GM23338 (cell line): Measurements from ENCODE around the gene VSTM2L. TPM values are rescaled to one million over a fixed set of nuclear protein-coding genes. Genes with fewer than 3 reads are reported as not detected.

Source experiments
- ATAC-seq: fragments of 200-7000 bp; cut with Tn5 transposase; 3 replicates; pipeline ENCODE4 v1.9.1; 2020
- DNase-seq: peaks from one replicate; pipeline ENCODE4 v3.0.0-alpha.2; 2015; ENCODE audit warnings: low spot score
- H2AFZ ChIP-seq: fragments of 200-600 bp; sonication (generic); 2 replicates; pipeline ENCODE4 v1.8.0; 2016; ENCODE audit warnings: antibody characterized with exemption, mild to moderate bottlenecking, moderate library complexity
- H3F3A ChIP-seq: fragments of 200-600 bp; sonication (generic); replicated peaks from 2 replicates; pipeline ENCODE4 v1.8.0; 2017; ENCODE audit warnings: antibody characterized with exemption, mixed run types, low read depth
- H3K27ac ChIP-seq: fragments of 200-600 bp; sonication (generic); 2 replicates; pipeline ENCODE4 v1.6.1; 2016; ENCODE audit warnings: low read depth
- H3K27me3 ChIP-seq: fragments of 200-600 bp; sonication (generic); 2 replicates; pipeline ENCODE4 v1.8.0; 2016; ENCODE audit warnings: mild to moderate bottlenecking, mixed run types, moderate library complexity; ENCODE audit not compliant: insufficient read depth
- H3K36me3 ChIP-seq: fragments of 200-600 bp; sonication (generic); 2 replicates; pipeline ENCODE4 v1.8.0; 2016; ENCODE audit warnings: mild to moderate bottlenecking; ENCODE audit not compliant: insufficient read depth
- H3K4me1 ChIP-seq: fragments of 200-600 bp; sonication (generic); 2 replicates; pipeline ENCODE4 v1.8.0; 2016; ENCODE audit warnings: mild to moderate bottlenecking, moderate library complexity; ENCODE audit not compliant: insufficient read depth
- H3K4me2 ChIP-seq: fragments of 200-600 bp; sonication (generic); 2 replicates; pipeline ENCODE4 v1.7.1; 2017; ENCODE audit warnings: mixed run types
- H3K4me3 ChIP-seq: fragments of 200-600 bp; sonication (generic); 2 replicates; pipeline ENCODE4 v1.6.1; 2016; ENCODE audit warnings: mixed run types
- H3K79me2 ChIP-seq: fragments of 200-600 bp; sonication (generic); replicated peaks from 2 replicates; pipeline ENCODE4 v1.8.0; 2017; ENCODE audit warnings: mild to moderate bottlenecking; ENCODE audit not compliant: insufficient read depth
- H3K9me2 ChIP-seq: fragments of 200-600 bp; sonication (generic); 2 replicates; pipeline ENCODE4 v1.8.0; 2017; ENCODE audit not compliant: insufficient read depth
- H4K20me1 ChIP-seq: fragments of 200-600 bp; sonication (generic); replicated peaks from 2 replicates; pipeline ENCODE4 v1.8.0; 2017; ENCODE audit warnings: mild to moderate bottlenecking; ENCODE audit not compliant: insufficient read depth
- H3K27ac Mint-ChIP-seq: 2 replicates; pipeline ENCODE4 v1.8.0; 2020; ENCODE audit warnings: inconsistent platforms, mild to moderate bottlenecking, moderate library complexity, mixed read lengths
- H3K27me3 Mint-ChIP-seq: 3 replicates; pipeline ENCODE4 v1.8.0; 2022; ENCODE audit warnings: low read depth, mild to moderate bottlenecking, moderate library complexity, mixed read lengths, inconsistent platforms; ENCODE audit not compliant: insufficient read depth, poor library complexity
- H3K36me3 Mint-ChIP-seq: 3 replicates; pipeline ENCODE4 v1.8.0; 2021; ENCODE audit warnings: low read depth, mild to moderate bottlenecking, inconsistent platforms, moderate library complexity, mixed read lengths
- H3K4me1 Mint-ChIP-seq: 3 replicates; pipeline ENCODE4 v1.8.0; 2020; ENCODE audit warnings: mild to moderate bottlenecking, inconsistent platforms, mixed read lengths
- H3K4me3 Mint-ChIP-seq: 3 replicates; pipeline ENCODE4 v1.8.0; 2021; ENCODE audit warnings: moderate library complexity, mild to moderate bottlenecking, inconsistent platforms, mixed read lengths
- H3K9me3 Mint-ChIP-seq: 3 replicates; pipeline ENCODE4 v1.8.0; 2020; ENCODE audit warnings: moderate library complexity, mild to moderate bottlenecking, inconsistent platforms, mixed read lengths
- JUNB ChIP-seq: IDR thresholded peaks from one replicate; pipeline ENCODE4 v1.6.1; 2016; ENCODE audit warnings: antibody characterized with exemption; ENCODE audit not compliant: unreplicated experiment
- NANOG ChIP-seq: IDR thresholded peaks from 2 replicates; pipeline ENCODE4 v1.6.1; 2016; ENCODE audit warnings: antibody characterized with exemption, borderline replicate concordance
- ZNF331 ChIP-seq: fragments of 250-450 bp; sonication (Bioruptor Pico); IDR thresholded peaks from 2 replicates; pipeline ENCODE4 v1.5.0; 2020; ENCODE audit warnings: low read depth, mild to moderate bottlenecking, moderate library complexity
- polyA plus RNA-seq: library from polyadenylated mRNA; unstranded; fragments of >200 nt; fragmentation: Nextera tagmentation; extraction: Ambion mirVana; gene quantifications from 2 replicates; pipeline ENCODE4 v1.2.1, GENCODE V29; 2016
- total RNA-seq: library from RNA; depleted of rRNA; stranded (reverse); fragments of >200 nt; shearing (Covaris generic); gene quantifications from 2 replicates; pipeline ENCODE4 v1.2.3, GENCODE V29; 2014
- TF ChIP-seq, protein P1 (sequence below): fragments of 250-450 bp; sonication (Bioruptor Pico); IDR thresholded peaks from 2 replicates; pipeline ENCODE4 v1.5.0; 2020; ENCODE audit warnings: mild to moderate bottlenecking, moderate library complexity
- TF ChIP-seq, protein P2 (sequence below): IDR thresholded peaks from one replicate; pipeline ENCODE4 v1.6.1; 2018; ENCODE audit warnings: antibody characterized with exemption; ENCODE audit not compliant: unreplicated experiment

Gene VSTM2L
- total and polyA plus RNA-seq, 2 experiments from 2014 or later, result 0.60 to 1.9 TPM

DNA sequence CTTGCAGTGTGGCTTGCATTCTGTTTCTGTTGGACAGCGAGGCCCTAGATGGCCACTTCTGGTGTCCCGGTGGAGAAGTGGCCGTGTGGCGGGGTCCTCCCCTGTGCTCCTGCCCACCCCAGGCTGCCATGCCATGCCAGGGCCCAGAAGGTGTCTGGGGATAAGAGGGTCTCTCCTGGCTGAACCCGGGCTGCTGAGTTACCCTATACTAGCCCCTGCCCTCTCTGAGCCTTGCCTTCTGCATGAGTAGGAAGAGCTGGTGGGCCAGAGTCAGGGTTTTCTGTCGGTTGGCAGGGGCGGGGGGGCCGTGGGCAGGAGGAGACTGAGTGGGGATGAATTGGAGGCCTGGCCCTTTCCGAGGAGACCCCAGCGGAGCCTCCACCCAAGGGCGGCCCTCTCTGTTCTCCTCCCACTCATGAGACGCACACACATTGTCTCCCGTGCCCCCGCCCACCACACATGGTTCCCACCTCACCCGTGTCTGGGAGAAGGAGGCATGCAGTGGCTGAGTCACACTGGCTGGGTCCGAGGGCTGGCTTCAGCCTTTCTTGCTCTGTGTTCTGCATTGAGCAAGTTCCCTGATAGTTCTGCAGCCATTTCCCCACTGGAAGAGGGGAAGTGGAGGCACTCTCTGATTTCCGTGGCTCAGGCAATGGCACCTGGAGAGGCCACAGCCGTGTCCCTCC, 24.6 kb downstream of the VSTM2L start:
- H3K27ac Mint-ChIP-seq, result no peak overlapping the region
- peaks cover 15% of the 10 kb centered on the region for H3K4me1 Mint-ChIP-seq
- peaks cover 8% of the 10 kb centered on the region for H3K27me3 Mint-ChIP-seq
- H3K4me1 ChIP-seq, result peaks cover 1% of the 10 kb centered on the region; the same call in 1 of the 2 replicates
- H3K4me3 ChIP-seq, result no peak overlapping the region
- H3K36me3 ChIP-seq, result no peaks in the 10 kb centered on the region
- no peaks in the 10 kb centered on the region for H3K9me3 Mint-ChIP-seq
- DNase-seq, result no peak
- no peak overlapping the region for H2AFZ ChIP-seq
- H3K36me3 Mint-ChIP-seq, result no peaks in the 10 kb centered on the region; the same call in 2 of the 3 replicates
- TF ChIP-seq, protein P1, sequence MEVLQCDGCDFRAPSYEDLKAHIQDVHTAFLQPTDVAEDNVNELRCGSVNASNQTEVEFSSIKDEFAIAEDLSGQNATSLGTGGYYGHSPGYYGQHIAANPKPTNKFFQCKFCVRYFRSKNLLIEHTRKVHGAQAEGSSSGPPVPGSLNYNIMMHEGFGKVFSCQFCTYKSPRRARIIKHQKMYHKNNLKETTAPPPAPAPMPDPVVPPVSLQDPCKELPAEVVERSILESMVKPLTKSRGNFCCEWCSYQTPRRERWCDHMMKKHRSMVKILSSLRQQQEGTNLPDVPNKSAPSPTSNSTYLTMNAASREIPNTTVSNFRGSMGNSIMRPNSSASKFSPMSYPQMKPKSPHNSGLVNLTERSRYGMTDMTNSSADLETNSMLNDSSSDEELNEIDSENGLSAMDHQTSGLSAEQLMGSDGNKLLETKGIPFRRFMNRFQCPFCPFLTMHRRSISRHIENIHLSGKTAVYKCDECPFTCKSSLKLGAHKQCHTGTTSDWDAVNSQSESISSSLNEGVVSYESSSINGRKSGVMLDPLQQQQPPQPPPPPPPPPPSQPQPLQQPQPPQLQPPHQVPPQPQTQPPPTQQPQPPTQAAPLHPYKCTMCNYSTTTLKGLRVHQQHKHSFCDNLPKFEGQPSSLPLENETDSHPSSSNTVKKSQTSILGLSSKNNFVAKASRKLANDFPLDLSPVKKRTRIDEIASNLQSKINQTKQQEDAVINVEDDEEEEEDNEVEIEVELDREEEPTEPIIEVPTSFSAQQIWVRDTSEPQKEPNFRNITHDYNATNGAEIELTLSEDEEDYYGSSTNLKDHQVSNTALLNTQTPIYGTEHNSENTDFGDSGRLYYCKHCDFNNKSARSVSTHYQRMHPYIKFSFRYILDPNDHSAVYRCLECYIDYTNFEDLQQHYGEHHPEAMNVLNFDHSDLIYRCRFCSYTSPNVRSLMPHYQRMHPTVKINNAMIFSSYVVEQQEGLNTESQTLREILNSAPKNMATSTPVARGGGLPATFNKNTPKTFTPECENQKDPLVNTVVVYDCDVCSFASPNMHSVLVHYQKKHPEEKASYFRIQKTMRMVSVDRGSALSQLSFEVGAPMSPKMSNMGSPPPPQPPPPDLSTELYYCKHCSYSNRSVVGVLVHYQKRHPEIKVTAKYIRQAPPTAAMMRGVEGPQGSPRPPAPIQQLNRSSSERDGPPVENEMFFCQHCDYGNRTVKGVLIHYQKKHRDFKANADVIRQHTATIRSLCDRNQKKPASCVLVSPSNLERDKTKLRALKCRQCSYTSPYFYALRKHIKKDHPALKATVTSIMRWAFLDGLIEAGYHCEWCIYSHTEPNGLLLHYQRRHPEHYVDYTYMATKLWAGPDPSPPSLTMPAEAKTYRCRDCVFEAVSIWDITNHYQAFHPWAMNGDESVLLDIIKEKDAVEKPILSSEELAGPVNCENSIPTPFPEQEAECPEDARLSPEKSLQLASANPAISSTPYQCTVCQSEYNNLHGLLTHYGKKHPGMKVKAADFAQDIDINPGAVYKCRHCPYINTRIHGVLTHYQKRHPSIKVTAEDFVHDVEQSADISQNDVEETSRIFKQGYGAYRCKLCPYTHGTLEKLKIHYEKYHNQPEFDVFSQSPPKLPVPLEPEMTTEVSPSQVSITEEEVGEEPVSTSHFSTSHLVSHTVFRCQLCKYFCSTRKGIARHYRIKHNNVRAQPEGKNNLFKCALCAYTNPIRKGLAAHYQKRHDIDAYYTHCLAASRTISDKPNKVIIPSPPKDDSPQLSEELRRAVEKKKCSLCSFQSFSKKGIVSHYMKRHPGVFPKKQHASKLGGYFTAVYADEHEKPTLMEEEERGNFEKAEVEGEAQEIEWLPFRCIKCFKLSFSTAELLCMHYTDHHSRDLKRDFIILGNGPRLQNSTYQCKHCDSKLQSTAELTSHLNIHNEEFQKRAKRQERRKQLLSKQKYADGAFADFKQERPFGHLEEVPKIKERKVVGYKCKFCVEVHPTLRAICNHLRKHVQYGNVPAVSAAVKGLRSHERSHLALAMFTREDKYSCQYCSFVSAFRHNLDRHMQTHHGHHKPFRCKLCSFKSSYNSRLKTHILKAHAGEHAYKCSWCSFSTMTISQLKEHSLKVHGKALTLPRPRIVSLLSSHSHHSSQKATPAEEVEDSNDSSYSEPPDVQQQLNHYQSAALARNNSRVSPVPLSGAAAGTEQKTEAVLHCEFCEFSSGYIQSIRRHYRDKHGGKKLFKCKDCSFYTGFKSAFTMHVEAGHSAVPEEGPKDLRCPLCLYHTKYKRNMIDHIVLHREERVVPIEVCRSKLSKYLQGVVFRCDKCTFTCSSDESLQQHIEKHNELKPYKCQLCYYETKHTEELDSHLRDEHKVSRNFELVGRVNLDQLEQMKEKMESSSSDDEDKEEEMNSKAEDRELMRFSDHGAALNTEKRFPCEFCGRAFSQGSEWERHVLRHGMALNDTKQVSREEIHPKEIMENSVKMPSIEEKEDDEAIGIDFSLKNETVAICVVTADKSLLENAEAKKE, result no peak
- TF ChIP-seq JUNB (no peak), NANOG (no peak), ZNF331 (CRISPR knock-in tag) (no peak)
- TF ChIP-seq, protein P2, sequence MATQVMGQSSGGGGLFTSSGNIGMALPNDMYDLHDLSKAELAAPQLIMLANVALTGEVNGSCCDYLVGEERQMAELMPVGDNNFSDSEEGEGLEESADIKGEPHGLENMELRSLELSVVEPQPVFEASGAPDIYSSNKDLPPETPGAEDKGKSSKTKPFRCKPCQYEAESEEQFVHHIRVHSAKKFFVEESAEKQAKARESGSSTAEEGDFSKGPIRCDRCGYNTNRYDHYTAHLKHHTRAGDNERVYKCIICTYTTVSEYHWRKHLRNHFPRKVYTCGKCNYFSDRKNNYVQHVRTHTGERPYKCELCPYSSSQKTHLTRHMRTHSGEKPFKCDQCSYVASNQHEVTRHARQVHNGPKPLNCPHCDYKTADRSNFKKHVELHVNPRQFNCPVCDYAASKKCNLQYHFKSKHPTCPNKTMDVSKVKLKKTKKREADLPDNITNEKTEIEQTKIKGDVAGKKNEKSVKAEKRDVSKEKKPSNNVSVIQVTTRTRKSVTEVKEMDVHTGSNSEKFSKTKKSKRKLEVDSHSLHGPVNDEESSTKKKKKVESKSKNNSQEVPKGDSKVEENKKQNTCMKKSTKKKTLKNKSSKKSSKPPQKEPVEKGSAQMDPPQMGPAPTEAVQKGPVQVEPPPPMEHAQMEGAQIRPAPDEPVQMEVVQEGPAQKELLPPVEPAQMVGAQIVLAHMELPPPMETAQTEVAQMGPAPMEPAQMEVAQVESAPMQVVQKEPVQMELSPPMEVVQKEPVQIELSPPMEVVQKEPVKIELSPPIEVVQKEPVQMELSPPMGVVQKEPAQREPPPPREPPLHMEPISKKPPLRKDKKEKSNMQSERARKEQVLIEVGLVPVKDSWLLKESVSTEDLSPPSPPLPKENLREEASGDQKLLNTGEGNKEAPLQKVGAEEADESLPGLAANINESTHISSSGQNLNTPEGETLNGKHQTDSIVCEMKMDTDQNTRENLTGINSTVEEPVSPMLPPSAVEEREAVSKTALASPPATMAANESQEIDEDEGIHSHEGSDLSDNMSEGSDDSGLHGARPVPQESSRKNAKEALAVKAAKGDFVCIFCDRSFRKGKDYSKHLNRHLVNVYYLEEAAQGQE, result no peak
- no peaks in the 10 kb centered on the region for H3K9me2 ChIP-seq
- no peak for ATAC-seq
- no peak overlapping the region for H3K27ac ChIP-seq
- H3K4me2 ChIP-seq, result no peak overlapping the region
- no peaks in the 10 kb centered on the region for H3K79me2 ChIP-seq
- no peaks in the 10 kb centered on the region for H3K27me3 ChIP-seq
- H4K20me1 ChIP-seq, result no peaks in the 10 kb centered on the region
- H3K4me3 Mint-ChIP-seq, result no peak overlapping the region
- H3F3A ChIP-seq, result no peaks in the 10 kb centered on the region
